Stimulated activated CD4-positive, alpha-beta T cell treated with anti-CD3 and anti-CD28 coated beads, TNF-alpha, amount 100 ng/mL, for 24 hours (primary cell): ENCODE data around the gene SLC16A10.
"Not testable (repeated sequence)": the region's sequence is repeated elsewhere in the genome, so short reads cannot be mapped to it uniquely, and the experiment has no call there.

Experiments
- DNase-seq, 3 experiments: peaks; one replicate each; pipeline ENCODE4 v3.0.0-alpha.2; 2020; ENCODE audit warnings: low read depth in 3 of 3

The SLC16A10 gene

DNA sequence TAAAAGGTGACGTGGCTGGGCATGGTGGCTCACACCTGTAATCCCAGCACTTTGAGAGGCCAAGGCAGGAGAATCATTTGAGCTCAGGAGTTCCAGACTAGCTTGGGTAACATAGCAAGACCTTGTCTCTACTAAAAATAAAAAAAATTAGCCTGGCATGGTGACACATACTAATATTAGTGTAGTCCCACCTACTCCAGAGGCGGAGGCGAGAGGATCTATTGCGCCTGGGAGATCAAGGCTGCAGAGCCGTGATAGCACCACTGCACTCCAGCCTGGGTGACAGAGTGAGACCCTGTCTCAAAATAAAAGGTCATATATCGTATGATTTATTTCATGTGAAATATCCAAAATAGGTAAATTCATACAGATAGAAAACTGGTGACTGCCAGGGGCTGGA lies 132.5 kb downstream of the SLC16A10 start:
- DNase-seq, result no peak

- DNase-seq, result no peak
Measured at GRCh38 chr6:111220383-111221031, 133.2 kb downstream of the SLC16A10 start.

GRCh38 chr6:111221804-111222203 lies 134.5 kb downstream of the SLC16A10 start:
- no peak for DNase-seq

DNA sequence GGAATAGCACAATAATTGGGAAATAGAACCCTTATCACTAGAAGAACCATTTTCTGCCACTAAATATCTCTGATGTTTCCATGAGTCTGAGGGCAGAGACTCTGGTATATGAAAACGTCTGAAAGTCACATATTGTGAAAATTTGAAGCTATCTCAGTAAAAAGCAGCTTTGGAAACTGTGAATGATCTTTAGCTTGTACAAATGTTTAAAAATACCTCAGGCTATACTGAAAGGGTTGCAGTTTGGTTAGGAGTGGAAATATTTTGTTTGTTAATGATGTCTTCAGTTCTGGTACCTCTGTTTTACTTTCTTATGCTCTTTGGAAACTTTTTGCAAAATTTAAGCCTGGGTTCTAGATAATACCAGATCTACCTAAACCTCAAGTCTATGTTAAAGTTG lies 135.0 kb downstream of the SLC16A10 start:
- DNase-seq, result no peak

GRCh38 chr6:111228094-111228493 lies 140.8 kb downstream of the SLC16A10 start:
- no peak for DNase-seq

DNA sequence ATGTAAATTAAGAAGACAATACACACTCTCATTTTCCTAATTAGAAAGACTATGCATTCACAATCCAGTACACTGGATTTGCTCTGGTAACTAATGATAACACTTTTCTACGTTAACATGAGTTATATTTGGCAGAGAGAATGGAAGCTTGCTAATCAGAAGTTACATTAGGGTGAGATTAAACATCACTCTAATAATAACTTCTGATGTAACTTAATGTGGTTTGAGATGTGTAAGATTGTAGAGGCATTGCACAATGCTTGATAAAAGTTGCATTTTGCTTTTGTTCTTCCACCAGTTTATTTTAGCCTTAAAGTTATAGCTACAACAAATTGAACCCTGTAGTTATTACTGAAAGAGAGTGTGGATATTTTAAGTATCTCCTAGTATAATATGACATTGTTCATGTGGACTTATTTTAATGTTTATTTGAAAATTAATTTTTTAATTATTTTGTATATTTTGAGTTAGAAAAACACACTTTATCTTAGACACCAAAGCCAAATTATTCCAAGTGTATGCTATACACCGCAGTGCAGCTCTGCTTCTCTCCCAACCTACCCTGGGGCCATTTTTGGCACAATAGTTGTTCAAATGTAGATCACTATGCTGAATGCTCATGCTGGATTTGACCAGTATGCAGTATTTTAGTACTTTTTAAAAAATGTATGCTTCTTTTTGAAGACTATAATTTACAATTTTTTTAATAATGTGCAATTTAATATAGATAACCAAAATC lies 143.2 kb downstream of the SLC16A10 start:
- no peak for DNase-seq

DNA sequence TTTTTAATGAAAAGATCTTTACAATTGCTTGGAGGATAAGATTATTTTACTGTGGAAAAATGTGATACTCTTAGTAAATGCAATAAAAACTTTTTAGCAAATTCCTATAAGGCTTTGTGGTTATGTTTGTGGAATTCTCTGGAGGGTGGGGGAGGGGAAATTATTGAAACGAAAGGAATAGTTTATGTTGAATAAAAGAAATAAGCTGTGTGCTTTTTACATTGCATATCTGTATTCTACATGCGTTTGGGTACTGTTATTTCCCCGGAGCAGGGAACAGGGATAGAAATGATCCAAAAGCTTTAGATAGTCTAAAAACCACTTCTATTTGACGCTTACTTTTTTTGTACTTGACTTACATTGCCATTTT lies 143.8 kb downstream of the SLC16A10 start:
- no peak for DNase-seq

DNA sequence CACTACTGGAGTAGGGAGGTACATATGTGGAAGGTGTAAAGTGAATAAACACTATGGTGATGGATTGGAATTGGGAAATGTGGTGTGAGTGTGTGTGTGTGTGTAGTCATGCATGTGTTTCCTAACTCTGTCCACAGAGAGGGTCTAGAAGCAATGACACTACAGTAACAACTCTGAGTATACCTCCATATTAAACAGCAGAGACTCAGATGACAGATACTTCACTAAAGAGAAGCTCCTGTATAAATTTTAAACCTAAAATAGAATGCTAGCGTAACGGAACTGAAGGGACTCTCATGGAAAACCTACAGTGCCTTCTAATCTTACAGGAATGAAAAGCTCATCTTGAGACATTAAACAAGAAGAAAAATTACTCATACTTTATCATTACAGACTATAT lies 150.5 kb downstream of the SLC16A10 start:
- no peak for DNase-seq

- no peak for DNase-seq
Measured at GRCh38 chr6:111238464-111239119, 151.3 kb downstream of the SLC16A10 start.

DNA sequence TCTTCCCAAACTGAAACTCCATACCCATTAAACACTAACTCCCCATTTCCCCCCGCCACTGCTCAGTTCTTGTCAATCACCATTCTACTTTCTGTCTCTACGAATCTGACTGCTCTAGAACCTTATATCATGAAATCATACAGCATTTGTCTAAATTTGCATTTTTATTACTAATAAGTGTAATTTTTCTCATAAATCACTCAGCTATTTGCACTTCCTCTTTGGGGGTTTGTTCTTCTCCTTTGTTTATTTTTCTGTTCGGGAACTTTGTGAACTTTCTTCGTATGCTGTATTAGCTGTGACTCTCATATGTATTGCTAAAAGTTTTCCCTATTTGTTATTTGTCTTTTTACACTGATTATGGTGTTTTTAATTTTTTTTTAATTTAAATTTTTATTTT lies 152.2 kb downstream of the SLC16A10 start:
- DNase-seq, result no peak

DNA sequence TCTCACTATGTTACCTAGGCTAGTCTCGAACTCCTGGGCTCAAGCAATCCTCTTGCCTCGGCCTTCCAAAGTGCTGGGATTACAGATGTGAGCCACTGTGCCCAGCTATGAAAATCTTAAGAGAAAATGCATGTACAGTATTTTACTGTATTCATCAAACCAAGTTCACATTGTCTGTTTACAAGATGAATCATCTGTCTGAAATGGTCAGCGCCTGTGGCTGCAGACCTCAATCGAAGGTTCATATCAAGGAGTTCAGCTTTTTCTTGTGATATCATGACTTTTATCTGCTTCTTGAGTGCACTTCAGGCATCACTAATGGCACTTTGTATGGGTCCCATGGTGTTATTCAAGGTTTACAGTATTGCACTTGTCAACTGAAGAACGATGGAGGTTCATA lies 155.1 kb downstream of the SLC16A10 start:
- no peak for DNase-seq

DNA sequence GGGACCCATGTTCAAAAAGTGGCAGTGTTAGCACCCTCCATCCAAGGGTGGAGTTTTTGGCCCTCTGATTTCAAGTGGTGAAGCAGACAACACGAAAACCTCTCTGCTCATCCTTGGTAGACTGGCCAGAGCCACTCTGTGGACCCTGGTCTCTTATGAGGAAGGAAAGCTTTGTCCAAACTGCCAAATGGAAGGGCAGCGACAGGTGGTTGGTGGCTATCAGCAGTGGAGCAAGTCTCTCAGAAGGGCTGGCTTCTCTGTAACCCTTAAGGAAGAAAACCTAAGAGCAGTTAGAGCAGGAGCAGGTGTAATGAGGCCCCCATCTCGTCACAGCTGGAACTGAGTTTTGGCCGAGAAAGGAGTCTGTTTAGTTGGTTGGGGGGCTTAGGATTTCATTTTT lies 155.8 kb downstream of the SLC16A10 start:
- no peak for DNase-seq

- no peak for DNase-seq
Measured at GRCh38 chr6:111248789-111249188, 161.5 kb downstream of the SLC16A10 start.

DNA sequence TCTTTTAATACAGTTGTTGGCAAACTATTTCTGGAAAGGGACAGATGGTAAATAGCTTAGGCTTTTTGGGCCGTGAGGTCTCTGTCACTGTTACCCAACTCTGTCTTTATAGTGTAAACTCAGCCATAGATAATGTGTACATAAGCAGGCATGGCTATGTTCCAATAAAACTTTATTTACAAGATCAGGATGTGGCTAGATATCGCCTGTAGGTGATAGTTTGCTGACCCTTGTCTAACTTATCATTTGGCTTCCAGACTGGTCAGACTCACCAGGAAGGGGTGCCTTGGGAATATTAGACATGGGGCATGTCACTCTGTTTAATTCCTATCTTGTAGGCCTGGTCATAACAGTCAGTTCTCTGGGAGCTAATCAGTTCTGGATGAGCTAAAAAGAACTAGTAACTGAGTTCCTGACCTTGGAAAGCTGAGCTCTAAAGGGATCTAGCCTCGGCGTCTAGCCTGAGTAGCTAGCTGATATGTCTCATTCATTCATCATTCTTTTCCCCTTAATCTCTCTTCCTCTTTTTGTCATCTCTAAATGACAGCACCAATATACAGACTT lies 163.6 kb downstream of the SLC16A10 start:
- DNase-seq, result no peak

- no peak for DNase-seq
Measured at GRCh38 chr6:111252726-111253125, 165.4 kb downstream of the SLC16A10 start.

DNA sequence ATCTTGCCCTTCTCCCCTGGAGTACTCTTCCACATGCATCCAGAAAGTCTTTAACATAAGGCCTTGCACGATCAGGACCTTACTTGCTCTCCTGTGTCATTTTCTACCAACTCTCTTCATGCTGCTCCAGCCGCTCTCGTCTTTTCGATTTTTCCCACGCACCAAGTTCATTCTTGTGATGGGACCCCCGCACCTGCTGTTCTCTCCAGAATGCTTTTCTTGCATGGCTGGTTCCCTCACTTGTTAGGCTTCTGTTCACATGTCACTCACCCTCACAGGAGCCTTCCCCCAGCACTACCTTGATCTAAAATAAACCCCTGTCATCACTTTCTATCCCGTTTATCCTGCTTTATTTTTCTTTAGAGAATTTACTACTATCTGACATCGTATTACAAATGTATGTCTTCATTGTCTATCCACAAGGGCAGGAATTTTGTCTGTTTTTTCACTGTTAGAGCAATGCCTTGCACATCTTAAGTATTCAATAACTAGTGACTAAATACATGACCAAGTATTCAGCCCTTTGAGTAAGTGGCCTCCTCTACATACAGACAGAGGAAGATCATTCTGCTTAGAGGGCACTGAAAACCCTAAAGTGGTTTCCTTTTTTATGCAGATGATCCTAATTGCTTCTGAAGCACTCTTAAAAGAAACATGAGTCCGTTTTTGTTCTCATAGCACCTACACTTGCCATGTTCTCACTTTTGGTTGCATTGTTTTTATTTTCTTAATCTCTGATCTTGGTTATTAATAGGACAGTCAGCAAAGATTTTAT lies 166.9 kb downstream of the SLC16A10 start:
- DNase-seq, result no peak

DNA sequence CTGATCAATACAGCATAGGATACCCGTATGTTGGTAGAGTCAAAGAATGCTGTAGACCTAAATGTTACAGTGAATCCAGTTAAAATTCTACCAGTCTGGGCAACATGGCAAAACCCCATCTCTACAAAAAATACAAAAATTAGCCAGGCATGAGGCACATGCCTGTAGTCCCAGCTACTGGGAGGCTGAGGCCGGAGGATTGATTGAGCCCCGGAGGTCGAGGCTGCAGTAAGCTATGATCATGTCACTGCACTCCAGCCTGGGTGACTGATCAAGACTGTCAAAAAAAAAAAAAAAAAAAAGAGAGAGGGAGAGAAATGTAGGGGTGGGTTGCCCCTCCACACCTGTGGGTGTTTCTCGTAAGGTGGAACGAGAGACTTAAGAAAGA lies 167.5 kb downstream of the SLC16A10 start:
- no peak for DNase-seq

- not testable (repeated sequence) for DNase-seq
Measured at GRCh38 chr6:111255838-111256237, 168.5 kb downstream of the SLC16A10 start.

DNA sequence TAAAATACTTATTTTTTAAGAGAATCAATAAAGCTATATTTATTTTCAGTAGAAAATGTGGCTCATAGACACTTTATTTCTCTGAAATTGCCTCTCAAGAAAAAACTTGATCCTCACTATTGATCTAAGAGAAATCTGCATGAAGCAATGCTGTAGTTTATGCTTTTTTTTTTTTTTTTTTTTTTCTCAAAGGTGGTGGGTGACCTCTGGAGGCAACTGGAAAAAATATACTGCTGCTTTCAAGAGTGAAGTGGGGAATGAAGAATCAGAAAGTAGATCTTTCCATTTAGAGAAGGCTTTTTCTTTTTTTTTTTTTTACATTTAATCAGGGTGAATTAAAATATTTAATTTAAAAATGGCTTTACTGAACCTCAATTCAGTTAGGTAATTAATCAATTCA lies 169.3 kb downstream of the SLC16A10 start:
- no peak for DNase-seq

- DNase-seq, result no peak
Measured at GRCh38 chr6:111258010-111258409, 170.7 kb downstream of the SLC16A10 start.

DNA sequence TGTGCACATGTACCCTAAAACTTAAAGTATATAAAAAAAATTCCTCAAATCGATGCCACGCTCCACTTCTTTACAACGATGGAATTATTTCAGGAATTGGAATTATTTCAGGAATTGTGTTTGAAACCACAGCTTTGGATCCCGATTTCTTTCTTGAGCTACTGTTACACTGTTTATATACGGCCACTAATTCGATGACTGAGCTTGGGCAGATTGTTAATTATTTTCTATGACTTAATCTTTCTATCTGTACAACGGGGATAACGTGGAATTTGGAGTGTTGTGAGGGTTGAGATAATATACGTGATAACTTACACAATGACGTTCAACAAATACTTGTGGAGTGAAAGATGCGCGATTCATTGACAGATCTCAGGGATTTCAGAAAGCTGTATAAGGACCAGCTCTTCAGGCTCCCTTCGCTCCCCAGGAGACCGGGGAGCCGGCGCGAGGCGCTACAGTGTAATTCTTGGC lies 171.3 kb downstream of the SLC16A10 start:
- no peak for DNase-seq
